Sigmoid colon (tissue), 7 donors: ENCODE data around the gene C2. TPM values are rescaled to one million over a fixed set of nuclear protein-coding genes. Genes with fewer than 3 reads are reported as not detected.
"Not testable (repeated sequence)": the region's sequence is repeated elsewhere in the genome, so short reads cannot be mapped to it uniquely, and the experiment has no call there.

Experiments used
- DNase-seq: peaks from one replicate; pipeline ENCODE4 v3.0.0-alpha.2; 2019
- H3K27ac ChIP-seq, 4 donors: fragments of 200-600 bp; sonication (generic); one replicate each; pipeline ENCODE4 v1.5.1; 2016 to 2019; ENCODE audit warnings: mild to moderate bottlenecking in 1 of 4
- H3K27me3 ChIP-seq, 3 donors: fragments of 200-600 bp; sonication (generic); one replicate each; pipeline ENCODE4 v1.5.1; 2019; ENCODE audit warnings: mild to moderate bottlenecking in 1 of 3
- H3K36me3 ChIP-seq, 4 donors: fragments of 200-600 bp; sonication (generic); one replicate each; pipeline ENCODE4 v1.5.1; 2016 to 2019
- H3K4me1 ChIP-seq, 4 donors: fragments of 200-600 bp; sonication (generic); one replicate each; pipeline ENCODE4 v1.5.1; 2017 to 2019
- H3K4me3 ChIP-seq, 4 donors: fragments of 200-600 bp; sonication (generic); one replicate each; pipeline ENCODE4 v1.5.1; 2017 to 2019; ENCODE audit warnings: mild to moderate bottlenecking in 2 of 4, moderate library complexity in 1 of 4
- H3K9me3 ChIP-seq, 4 donors: fragments of 200-600 bp in 3 of 4; sonication (generic) in 3 of 4; one replicate each; pipeline versions ENCODE4 v1.5.1 to v1.6.1; 2013 to 2019
- CTCF ChIP-seq, 4 experiments: fragments of 450-650 bp in 3 of 4; fragments of 200-600 bp in 1 of 4; IDR thresholded peaks; one replicate each; pipeline ENCODE4 v1.5.1; 2016 to 2019; ENCODE audit warnings: antibody characterized with exemption in 4 of 4, mild to moderate bottlenecking in 3 of 4, moderate library complexity in 2 of 4
- EP300 ChIP-seq, 4 donors: sonication (generic); formaldehyde crosslinking; IDR thresholded peaks; one replicate each; pipeline ENCODE4 v1.6.1; 2017; ENCODE audit warnings: antibody characterized with exemption in 4 of 4
- POLR2A ChIP-seq, 2 donors: fragments of 450-650 bp; IDR thresholded peaks; one replicate each; pipeline ENCODE4 v1.6.1; 2016; ENCODE audit warnings: antibody characterized with exemption in 2 of 2, mild to moderate bottlenecking in 2 of 2, moderate library complexity in 2 of 2
- POLR2AphosphoS5 ChIP-seq, 4 donors: sonication (generic); formaldehyde crosslinking; IDR thresholded peaks; one replicate each; pipeline ENCODE4 v1.6.1; 2017; ENCODE audit warnings: antibody characterized with exemption in 4 of 4
- WGBS, 2 donors: extraction: QIAGEN DNeasy Blood & Tissue Kit; methylation state at CpG; one replicate each; pipeline ENCODE4 v1.1.7; 2013; 5-methylcytosine and 5-hydroxymethylcytosine counted together
- intact Hi-C: fragments of 100-400 bp; cut with DNase I; formaldehyde crosslinking; loops from one replicate; pipeline ENCODE4 v1.15.1; 2023
- polyA plus RNA-seq, 3 donors: library from polyadenylated mRNA; stranded (reverse); fragments of 200-250 nt; gene quantifications; one replicate each; pipeline ENCODE4 v1.2.3, GENCODE V29; 2013
- total RNA-seq, 4 donors: library from RNA; depleted of rRNA; stranded (reverse); fragments of >200 nt; gene quantifications; one replicate each; pipeline ENCODE4 v1.1.0, GENCODE V29; 2016
- donor health status: healthy with polysubstance abuse.
- donor health status: Bipolar disorder and iron deficiency.
- donor health status: healthy.

Gene C2
- total and polyA plus RNA-seq, 7 donors = 4.9 to 39.2 (median 15.7) TPM

- WGBS, 2 donors = 8 to 47% methylated on average over 4 of the region's 4 CpGs
Observed at GRCh38 chr6:31908791-31909190, 18.7 kb upstream of the C2 start.

DNA sequence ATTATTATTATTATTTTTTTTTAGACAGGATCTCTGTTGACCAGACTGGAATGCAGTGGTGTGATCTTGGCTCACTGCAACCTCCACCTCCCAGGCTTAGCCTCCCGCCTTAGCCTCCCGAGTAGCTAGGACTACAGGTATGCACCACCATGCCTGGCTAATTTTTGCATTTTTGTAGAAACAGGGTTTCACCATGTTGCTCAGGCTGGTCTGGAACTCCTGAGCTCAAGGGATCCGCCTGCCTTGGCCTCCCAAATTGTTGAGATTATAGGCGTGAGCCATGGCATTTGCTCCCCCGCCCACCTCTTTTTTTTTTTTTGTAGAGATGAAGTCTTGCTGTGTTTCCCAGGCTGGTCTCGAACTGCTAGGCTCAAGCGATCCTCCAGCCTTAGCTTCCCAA lies 18.2 kb upstream of the C2 start:
- H3K4me1 ChIP-seq, H3K27me3 ChIP-seq, H3K27ac ChIP-seq, DNase-seq, H3K36me3 ChIP-seq, H3K4me3 ChIP-seq, H3K9me3 ChIP-seq: not testable (repeated sequence)
- intact Hi-C loops = loop anchor here (10.0 kb wide), 1 partner anchor 216 kb away; the partner anchor contains the start of gene ATF6B
- 76 to 84% methylated on average over 7 of the region's 7 CpGs for WGBS, 2 donors

More at GRCh38 chr6:31908791-31909190, 18.7 kb upstream of the C2 start:
- Histone ChIP-seq H3K36me3 (no peaks in the 10 kb centered on the region), H3K27me3 (no peaks in the 10 kb centered on the region), H3K27ac (no peak overlapping the region), H3K9me3 (no peaks in the 10 kb centered on the region), H3K4me1 (peaks cover 0 to 14% (median 1%) of the 10 kb centered on the region in 4 donors), H3K4me3 (no peak overlapping the region)
- intact Hi-C loops = loop anchor here (10.0 kb wide), 1 partner anchor 216 kb away; the partner anchor contains the start of gene ATF6B
- DNase-seq = no peak
- no peak for TF ChIP-seq EP300 (IDR thresholded peaks at IDR 0.05)
- no peak for TF ChIP-seq CTCF (IDR thresholded peaks at IDR 0.05)
- no peak for TF ChIP-seq POLR2AphosphoS5 (IDR thresholded peaks at IDR 0.05)
- no peak for TF ChIP-seq POLR2A (IDR thresholded peaks at IDR 0.05)

GRCh38 chr6:31911826-31912585 lies 15.5 kb upstream of the C2 start:
- H3K4me1 ChIP-seq = peaks cover 0 to 9% (median 0%) of the 10 kb centered on the region in 4 donors
- H3K9me3 ChIP-seq = no peaks in the 10 kb centered on the region
- H3K4me3 ChIP-seq = no peak overlapping the region
- DNase-seq = no peak
- TF ChIP-seq POLR2AphosphoS5 (IDR thresholded peaks at IDR 0.05) (no peak), CTCF (IDR thresholded peaks at IDR 0.05) (no peak), POLR2A (IDR thresholded peaks at IDR 0.05) (no peak), EP300 (IDR thresholded peaks at IDR 0.05) (no peak)
- 87 to 88% methylated on average over 11 of the region's 11 CpGs for WGBS, 2 donors
- no peaks in the 10 kb centered on the region for H3K27me3 ChIP-seq
- no peaks in the 10 kb centered on the region for H3K36me3 ChIP-seq
- no peak overlapping the region for H3K27ac ChIP-seq
- intact Hi-C loops = no loop called here

GRCh38 chr6:31915351-31915750 lies 12.2 kb upstream of the C2 start:
- H3K9me3 ChIP-seq = no peaks in the 10 kb centered on the region
- H3K27ac ChIP-seq = no peak overlapping the region
- H3K4me1 ChIP-seq = peaks cover 0 to 9% (median 0%) of the 10 kb centered on the region in 4 donors
- H3K36me3 ChIP-seq = no peaks in the 10 kb centered on the region
- no peak overlapping the region for H3K4me3 ChIP-seq
- H3K27me3 ChIP-seq = no peaks in the 10 kb centered on the region
- intact Hi-C loops = no loop called here
- TF ChIP-seq POLR2A (IDR thresholded peaks at IDR 0.05) (no peak), POLR2AphosphoS5 (IDR thresholded peaks at IDR 0.05) (no peak), EP300 (IDR thresholded peaks at IDR 0.05) (no peak), CTCF (IDR thresholded peaks at IDR 0.05) (no peak)
- no peak for DNase-seq

DNA sequence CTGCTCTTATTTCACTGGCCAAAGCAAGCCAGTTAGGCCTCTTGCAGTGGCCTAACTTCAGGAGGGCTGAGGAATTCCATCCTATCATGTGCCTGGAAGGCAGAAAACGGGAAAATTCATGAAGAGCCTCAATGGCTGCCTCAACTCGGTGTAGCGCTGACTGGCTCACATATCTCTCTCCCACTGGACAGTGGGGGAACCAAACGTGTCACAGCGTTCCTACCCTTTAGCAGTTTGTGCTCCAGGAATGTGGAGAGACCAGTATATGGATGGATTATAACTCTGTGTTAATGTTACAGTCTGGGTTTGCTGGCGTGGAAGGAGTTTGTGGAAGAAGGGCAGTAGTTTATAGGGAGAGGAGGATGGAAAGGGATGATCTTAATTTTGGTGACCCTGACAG lies 11.8 kb upstream of the C2 start:
- no peak for DNase-seq
- Histone ChIP-seq H3K4me1 (peaks cover 0 to 9% (median 0%) of the 10 kb centered on the region in 4 donors), H3K36me3 (no peaks in the 10 kb centered on the region), H3K4me3 (no peak overlapping the region), H3K27me3 (no peaks in the 10 kb centered on the region), H3K27ac (no peak overlapping the region), H3K9me3 (no peaks in the 10 kb centered on the region)
- TF ChIP-seq POLR2AphosphoS5 (IDR thresholded peaks at IDR 0.05) = no peak
- 88% methylated on average over 6 of the region's 6 CpGs for WGBS, 2 donors
- intact Hi-C loops = no loop called here
